ENCODE results near the gene CASP10. TPM values are rescaled to one million over a fixed set of nuclear protein-coding genes. Genes with fewer than 3 reads are reported as not detected.

Gene CASP10
- total and polyA plus RNA-seq, 2 of the 4 experiments (the other 2 are of a cell fraction) = 0.12 to 0.90 TPM

GRCh38 chr2:201216918-201217317, 34.0 kb downstream of the CASP10 start:
- no CpG with 5 or more reads among the region's 1 CpG for WGBS, 2 experiments (ENCODE audit: extremely low coverage in 2 of 2, insufficient read length in 1 of 2)

More at GRCh38 chr2:201216918-201217317, 34.0 kb downstream of the CASP10 start:
- in situ Hi-C loops (cut with MboI; ENCODE audit: low sequenced_read_pairs) = no loop called here
- TF ChIP-seq CEBPB (IDR thresholded peaks at IDR 0.05; ENCODE audit: low read depth, low read length) = no peak
- no peak for TF ChIP-seq MXI1 (IDR thresholded peaks at IDR 0.05; ENCODE audit: borderline replicate concordance, low read depth, low read length)
- no peak for TF ChIP-seq BHLHE40 (IDR thresholded peaks at IDR 0.05; ENCODE audit: low read depth, low read length)
- TF ChIP-seq USF2 (IDR thresholded peaks at IDR 0.05; ENCODE audit: low read depth, low read length) = no peak
- TF ChIP-seq POLR2A (IDR thresholded peaks at IDR 0.05; ENCODE audit: low read depth, low read length) = no peak
- no peak for TF ChIP-seq FOS (IDR thresholded peaks at IDR 0.05; ENCODE audit: low read depth, low read length)
- TF ChIP-seq CTCF (conservative IDR thresholded peaks at IDR 0.05; ENCODE audit: low read depth, low read length) = no peak
- TF ChIP-seq RCOR1 (IDR thresholded peaks at IDR 0.05; ENCODE audit: insufficient replicate concordance, low read length) = no peak
- TF ChIP-seq SMC3 (IDR thresholded peaks at IDR 0.05; ENCODE audit: low read depth, low read length) = no peak
- no peak for TF ChIP-seq ELK1 (IDR thresholded peaks at IDR 0.05; ENCODE audit: borderline replicate concordance, low read depth, low read length)
- TF ChIP-seq NFE2L2 (IDR thresholded peaks at IDR 0.05; ENCODE audit: low read depth, low read length) = no peak
- TF ChIP-seq MAZ (IDR thresholded peaks at IDR 0.05; ENCODE audit: borderline replicate concordance, low read depth, low read length) = no peak
- TF ChIP-seq MAFK (IDR thresholded peaks at IDR 0.05; ENCODE audit: low read depth, low read length) = no peak
- TF ChIP-seq RFX5 (IDR thresholded peaks at IDR 0.05; ENCODE audit: low read depth, low read length) = no peak
- TF ChIP-seq CHD1 (IDR thresholded peaks at IDR 0.05; ENCODE audit: low read depth, low read length) = no peak
- Histone ChIP-seq H3K23ac (ENCODE audit: low read depth, low read length) (no peak overlapping the region), H3K4ac (ENCODE audit: low read depth, low read length) (no peak overlapping the region), H2BK120ac (ENCODE audit: low read depth, low read length) (no peak overlapping the region), H3K9ac (ENCODE audit: low read depth, low read length) (no peak overlapping the region), H3K14ac (replicated peaks; ENCODE audit: low read depth, low read length) (no peak overlapping the region), H3K56ac (ENCODE audit: extremely low read depth, insufficient read depth, low read length) (no peak overlapping the region), H3K4me1 (ENCODE audit: control insufficient read depth, insufficient read depth, low read length) (no peaks in the 10 kb centered on the region), H4K91ac (ENCODE audit: insufficient read depth, low read depth, low read length) (no peak overlapping the region), H4K20me1 (ENCODE audit: insufficient read depth, low read length) (no peaks in the 10 kb centered on the region), H3K79me1 (ENCODE audit: low read depth in 1 of 2, low read length in 2 of 2) (no peaks in the 10 kb centered on the region), H3K27me3 (ENCODE audit: control insufficient read depth, insufficient read depth, low read length) (peaks cover 2% of the 10 kb centered on the region; the same call in 1 of the 2 replicates), H3K9me3 (ENCODE audit: control insufficient read depth, insufficient read depth, low read length) (no peaks in the 10 kb centered on the region), H2BK15ac (ENCODE audit: low read depth, low read length) (no peak overlapping the region), H2AK9ac (replicated peaks; ENCODE audit: low read depth, low read length, poor library complexity) (no peak overlapping the region), H4K8ac (ENCODE audit: low read depth in 2 of 2, low read length in 2 of 2) (no peak overlapping the region), H3K36me3 (ENCODE audit: control insufficient read depth, insufficient read depth, low read length) (no peaks in the 10 kb centered on the region), H4K5ac (ENCODE audit: low read depth, low read length) (no peak overlapping the region), H3K27ac (ENCODE audit: insufficient read depth, low read length) (no peak overlapping the region), H3K18ac (ENCODE audit: low read depth, low read length) (no peak overlapping the region), H3K9me1 (ENCODE audit: insufficient read depth, low read length) (no peaks in the 10 kb centered on the region), H2AK5ac (ENCODE audit: low read depth, low read length) (no peak overlapping the region), H2AFZ (replicated peaks; ENCODE audit: low read length, poor library complexity) (no peak overlapping the region), H3K4me2 (ENCODE audit: low read depth, low read length) (no peak overlapping the region), H2BK5ac (ENCODE audit: low read depth, low read length, poor library complexity, severe bottlenecking) (no peak overlapping the region), H3K4me3 (ENCODE audit: insufficient read depth, low read depth, low read length) (no peak overlapping the region), H2BK20ac (ENCODE audit: low read depth, low read length) (no peak overlapping the region)
- dilution Hi-C loops (cut with HindIII; ENCODE audit: low sequenced_read_pairs, unreplicated experiment) = no loop called here
- ChIA-PET CTCF (no interaction called here), POLR2A (ENCODE audit: unreplicated experiment) (no interaction called here)
- ATAC-seq (ENCODE audit: low read depth) (no peak), DNase-seq (no peak)
- no TSS peak for BruUV-seq (replicated peaks)
- intact Hi-C loops (cut with micrococcal nuclease) = no loop called here

Measured in IMR-90 (cell line).